Pancreas (tissue), 10 donors: ENCODE data around the gene CHN1. TPM values are rescaled to one million over a fixed set of nuclear protein-coding genes. Genes with fewer than 3 reads are reported as not detected.

ENCODE experiments used
- ATAC-seq, 4 donors: fragments of 200-7000 bp; cut with Tn5 transposase; one replicate each; pipeline versions ENCODE4 v1.8.0 to v1.9.1; 2020; ENCODE audit warnings: mild to moderate bottlenecking in 4 of 4, moderate library complexity in 4 of 4
- DNase-seq, 6 donors: peaks; one replicate each; pipeline ENCODE4 v3.0.0-alpha.2; 2020
- FAIRE-seq: peaks from 2 replicates; lab custom pipeline; 2012; peaks lifted over from hg19 to GRCh38; lab: Jason Lieb, UNC
- H3K27ac ChIP-seq, 4 donors: fragments of 200-600 bp; sonication (generic); 1 replicate in 3 of 4; 2 replicates in 1 of 4; pipeline versions ENCODE4 v1.5.0 to v1.8.0; 2020
- H3K27me3 ChIP-seq, 4 donors: fragments of 200-600 bp; one replicate each; pipeline ENCODE4 v1.8.0; 2021
- H3K36me3 ChIP-seq, 3 donors: fragments of 200-600 bp; sonication (generic) in 1 of 3; one replicate each; pipeline versions ENCODE4 v1.5.0 to v1.8.0; 2020 to 2021
- H3K4me1 ChIP-seq, 3 donors: fragments of 200-600 bp; one replicate each; pipeline ENCODE4 v1.8.0; 2021
- H3K4me3 ChIP-seq, 4 donors: fragments of 200-600 bp; sonication (generic) in 2 of 4; one replicate each; pipeline versions ENCODE4 v1.5.0 to v1.8.0; 2020 to 2021
- H3K9me3 ChIP-seq, 4 donors: fragments of 200-600 bp; one replicate each; pipeline ENCODE4 v1.8.0; 2021
- WGBS, 2 donors: extraction: QIAGEN DNeasy Blood & Tissue Kit; methylation state at CpG; one replicate each; pipeline ENCODE4 v1.1.7; 2013; 5-methylcytosine and 5-hydroxymethylcytosine counted together
- intact Hi-C, 3 donors: fragments of 100-400 bp; cut with DNase I; formaldehyde crosslinking; loops; one replicate each; pipeline versions ENCODE4 v1.11.1 to v1.14.2; 2022
- polyA plus RNA-seq, 2 donors: library from polyadenylated mRNA; stranded (reverse); fragments of 200-250 nt; gene quantifications; one replicate each; pipeline ENCODE4 v1.2.3, GENCODE V29; 2013
- total RNA-seq, 6 donors: library from RNA; stranded (reverse); fragmentation: NEBNext Ultra II Directional in 4 of 6; extraction: Animal tissue kit (Norgen Biotek cat#: 25700) in 4 of 6; gene quantifications; one replicate each; pipeline versions ENCODE4 v1.2.1 to v1.2.4, GENCODE V29; 2021 to 2023
- TF ChIP-seq, protein P1 (sequence below), 4 donors: fragments of 200-600 bp; sonication (generic) in 3 of 4; IDR thresholded peaks; one replicate each; pipeline versions ENCODE4 v1.5.0 to v1.8.0; 2021; ENCODE audit warnings: antibody characterized with exemption in 4 of 4
- donor health status: healthy with polysubstance abuse.
- donor health status: DM: no; HTN: no; CAD: no; lungs with moderate emphysema.
- donor health status: DM: no; HTN: no; CAD: no.
- donor health status: control.
- donor health status: control.
- donor health status: Bipolar disorder and iron deficiency.
- donor health status: DM: yes; HTN: yes; CAD: no.
- donor health status: DM: no; HTN: no; CAD: no.
- donor health status: DM: no; HTN: no; CAD: no.
- donor health status: DM: yes; HTN: yes; CAD: no.

The CHN1 gene
- total and polyA plus RNA-seq, 8 donors: 1.3 to 15.4 (median 3.7) TPM

DNA sequence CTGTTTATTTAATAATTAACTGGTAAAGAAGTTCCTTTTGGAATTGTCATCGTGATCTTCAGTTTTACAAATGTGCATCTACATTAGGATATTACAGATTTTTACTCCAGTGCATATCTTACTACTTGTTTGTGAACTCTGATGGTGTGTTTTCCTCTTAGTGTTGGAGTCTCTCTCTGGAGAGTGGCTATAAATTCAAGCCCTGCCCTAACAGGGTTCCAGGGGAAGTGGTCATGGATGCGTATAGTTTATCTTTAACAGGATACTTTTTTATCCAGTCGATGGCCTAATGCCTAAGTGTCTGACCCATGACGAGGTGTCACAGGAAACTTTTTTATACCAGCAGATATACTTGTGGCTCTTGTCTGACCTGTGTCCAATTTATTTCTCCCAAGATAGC, 75.4 kb downstream of the CHN1 start:
- H3K27me3 ChIP-seq: no peaks in the 10 kb centered on the region
- H3K27ac ChIP-seq: no peak overlapping the region
- H3K4me3 ChIP-seq: no peak overlapping the region
- TF ChIP-seq, protein P1, sequence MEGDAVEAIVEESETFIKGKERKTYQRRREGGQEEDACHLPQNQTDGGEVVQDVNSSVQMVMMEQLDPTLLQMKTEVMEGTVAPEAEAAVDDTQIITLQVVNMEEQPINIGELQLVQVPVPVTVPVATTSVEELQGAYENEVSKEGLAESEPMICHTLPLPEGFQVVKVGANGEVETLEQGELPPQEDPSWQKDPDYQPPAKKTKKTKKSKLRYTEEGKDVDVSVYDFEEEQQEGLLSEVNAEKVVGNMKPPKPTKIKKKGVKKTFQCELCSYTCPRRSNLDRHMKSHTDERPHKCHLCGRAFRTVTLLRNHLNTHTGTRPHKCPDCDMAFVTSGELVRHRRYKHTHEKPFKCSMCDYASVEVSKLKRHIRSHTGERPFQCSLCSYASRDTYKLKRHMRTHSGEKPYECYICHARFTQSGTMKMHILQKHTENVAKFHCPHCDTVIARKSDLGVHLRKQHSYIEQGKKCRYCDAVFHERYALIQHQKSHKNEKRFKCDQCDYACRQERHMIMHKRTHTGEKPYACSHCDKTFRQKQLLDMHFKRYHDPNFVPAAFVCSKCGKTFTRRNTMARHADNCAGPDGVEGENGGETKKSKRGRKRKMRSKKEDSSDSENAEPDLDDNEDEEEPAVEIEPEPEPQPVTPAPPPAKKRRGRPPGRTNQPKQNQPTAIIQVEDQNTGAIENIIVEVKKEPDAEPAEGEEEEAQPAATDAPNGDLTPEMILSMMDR (IDR thresholded peaks at IDR 0.05): no peak
- FAIRE-seq: no peak
- no peak for ATAC-seq
- H3K9me3 ChIP-seq: no peaks in the 10 kb centered on the region
- no peaks in the 10 kb centered on the region for H3K36me3 ChIP-seq
- WGBS, 2 donors: 62 to 72% methylated on average over 4 of the region's 4 CpGs
- no peak for DNase-seq
- intact Hi-C loops: no loop called here
- H3K4me1 ChIP-seq: no peaks in the 10 kb centered on the region

DNA sequence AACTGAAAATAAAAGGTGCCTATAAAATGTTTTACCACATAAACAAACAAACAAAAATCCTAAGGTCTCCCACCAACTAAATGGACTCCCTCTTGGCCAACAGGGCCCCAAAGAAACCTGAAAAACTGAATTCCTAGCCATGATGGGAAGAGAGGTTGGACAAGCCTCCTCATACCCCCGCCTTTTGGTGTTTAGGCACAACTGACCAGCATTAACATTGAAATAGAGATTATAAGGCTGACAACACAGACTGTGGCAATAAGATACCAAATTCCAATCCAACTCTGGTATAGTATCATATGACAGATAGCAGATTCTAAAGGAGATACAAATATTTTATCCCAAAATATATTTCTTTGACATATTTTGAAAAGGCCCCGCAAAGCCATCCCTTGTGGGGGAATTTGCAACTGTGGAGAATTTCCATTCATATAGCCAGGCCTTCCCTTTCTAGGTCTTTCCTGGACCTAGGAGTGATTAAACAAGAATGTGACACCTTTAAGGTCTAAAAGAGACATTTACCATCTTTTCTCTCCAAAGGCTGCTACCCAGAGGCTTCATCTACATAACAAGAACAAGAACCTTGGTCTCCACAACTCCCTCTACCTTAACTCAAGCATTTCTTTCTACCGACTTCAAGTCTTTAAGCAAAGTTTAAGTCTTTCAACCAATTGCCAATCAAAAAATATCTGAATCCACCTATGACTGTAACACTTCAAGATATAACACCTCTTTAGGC, 80.0 kb downstream of the CHN1 start:
- Histone ChIP-seq H3K27ac (no peak overlapping the region), H3K4me3 (no peak overlapping the region), H3K4me1 (no peaks in the 10 kb centered on the region), H3K9me3 (no peaks in the 10 kb centered on the region), H3K36me3 (no peaks in the 10 kb centered on the region), H3K27me3 (no peaks in the 10 kb centered on the region)
- FAIRE-seq (no peak), DNase-seq (no peak), ATAC-seq (no peak)
- WGBS, 2 donors: 91 to 97% methylated on average over 3 of the region's 3 CpGs
- TF ChIP-seq, protein P1 (IDR thresholded peaks at IDR 0.05): no peak
- intact Hi-C loops: no loop called here

DNA sequence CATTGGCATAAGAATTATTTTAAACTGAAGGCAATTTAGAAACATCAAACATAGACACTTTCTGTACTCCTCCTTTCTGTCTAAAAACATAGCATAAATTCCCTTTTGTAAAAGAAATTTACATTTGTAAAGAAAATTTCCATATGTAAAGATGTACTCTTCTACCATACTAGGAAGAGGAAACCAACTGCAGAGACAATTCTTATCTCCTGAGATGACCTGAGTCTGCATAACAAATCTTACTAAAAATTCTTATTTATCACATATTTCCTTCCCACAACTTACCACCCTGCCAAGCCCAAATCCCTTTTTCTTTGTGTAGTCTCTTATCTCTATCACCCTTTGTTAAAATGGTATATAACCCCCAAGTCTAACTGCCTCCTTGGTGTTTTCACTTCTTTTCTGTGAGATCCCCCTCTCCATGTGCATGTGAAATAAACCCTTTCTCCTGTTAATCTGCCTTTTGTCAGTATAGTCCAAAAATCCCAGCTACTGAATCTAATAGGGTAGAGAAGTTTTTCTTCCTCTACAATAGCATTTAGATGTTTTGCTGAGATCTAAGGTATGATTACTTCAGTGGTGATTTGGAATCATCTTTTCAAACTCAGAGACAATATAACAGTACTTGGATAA, 81.0 kb downstream of the CHN1 start:
- intact Hi-C loops: no loop called here
- DNase-seq (no peak), FAIRE-seq (no peak), ATAC-seq (no peak)
- Histone ChIP-seq H3K4me3 (no peak overlapping the region), H3K27ac (no peak overlapping the region), H3K27me3 (no peaks in the 10 kb centered on the region), H3K36me3 (no peaks in the 10 kb centered on the region), H3K9me3 (no peaks in the 10 kb centered on the region), H3K4me1 (no peaks in the 10 kb centered on the region)
- TF ChIP-seq, protein P1 (IDR thresholded peaks at IDR 0.05): no peak

GRCh38 chr2:174919947-174920595, 85.1 kb downstream of the CHN1 start:
- no peaks in the 10 kb centered on the region for H3K4me1 ChIP-seq
- no peak overlapping the region for H3K27ac ChIP-seq
- no peaks in the 10 kb centered on the region for H3K9me3 ChIP-seq
- DNase-seq (no peak), FAIRE-seq (no peak), ATAC-seq (no peak)
- H3K4me3 ChIP-seq: no peak overlapping the region
- TF ChIP-seq, protein P1 (IDR thresholded peaks at IDR 0.05): no peak
- no peaks in the 10 kb centered on the region for H3K27me3 ChIP-seq
- intact Hi-C loops: no loop called here
- WGBS, 2 donors: 79 to 89% methylated on average over 6 of the region's 6 CpGs
- H3K36me3 ChIP-seq: no peaks in the 10 kb centered on the region
